H1 (cell line): ENCODE results near the gene RD3L. TPM values are rescaled to one million over a fixed set of nuclear protein-coding genes. Genes with fewer than 3 reads are reported as not detected.
A peak's percentile ranks its signal among the peaks of the same experiment; 100 is the strongest.

ENCODE experiments used
- CTCF ChIA-PET: fragments of 300-600 bp; sonication (Branson Sonifier 250); formaldehyde crosslinking; loops from one replicate; lab custom pipeline; 2021; ENCODE audit not compliant: partially characterized antibody; lab: Charles Lee
- POLR2A ChIA-PET: fragments of 300-600 bp; sonication (Branson Sonifier 250); formaldehyde crosslinking; loops from one replicate; lab custom pipeline; 2021; ENCODE audit warnings: inconsistent platforms; ENCODE audit not compliant: partially characterized antibody; lab: Charles Lee
- DNase-seq, 2 experiments: peaks; one replicate each; pipeline versions ENCODE4 v3.0.0 to v3.0.0-alpha.2; 2010 to 2022; ENCODE audit warnings: low spot score in 2 of 2, low read depth in 1 of 2, mixed read lengths in 1 of 2
- FAIRE-seq: peaks from 2 replicates; lab custom pipeline; 2011; peaks lifted over from hg19 to GRCh38; lab: Jason Lieb, UNC
- H2AFZ ChIP-seq: 2 replicates; pipeline ENCODE4 v1.8.1; 2012; ENCODE audit warnings: low read length, inconsistent platforms
- H2AK5ac ChIP-seq: 2 replicates; pipeline ENCODE4 v1.6.1; 2013; ENCODE audit warnings: low read depth, low read length
- H2BK120ac ChIP-seq: replicated peaks from 2 replicates; pipeline ENCODE3; 2013; ENCODE audit warnings: low read depth, low read length, inconsistent platforms
- H2BK12ac ChIP-seq: 2 replicates; pipeline ENCODE4 v1.6.1; 2013; ENCODE audit warnings: low read depth, low read length
- H2BK15ac ChIP-seq: 2 replicates; pipeline ENCODE4 v1.6.1; 2013; ENCODE audit warnings: low read length
- H2BK20ac ChIP-seq: 2 replicates; pipeline ENCODE4 v1.6.1; 2013; ENCODE audit warnings: low read length
- H2BK5ac ChIP-seq: 2 replicates; pipeline ENCODE4 v1.6.1; 2013; ENCODE audit warnings: low read depth, low read length
- H3K14ac ChIP-seq: 2 replicates; pipeline ENCODE4 v1.6.1; 2013; ENCODE audit warnings: inconsistent platforms; ENCODE audit not compliant: insufficient read length
- H3K18ac ChIP-seq: 2 replicates; pipeline ENCODE4 v1.6.1; 2013; ENCODE audit warnings: low read length; ENCODE audit errors: extremely low read depth
- H3K23ac ChIP-seq: 2 replicates; pipeline ENCODE4 v1.6.1; 2013; ENCODE audit warnings: inconsistent platforms; ENCODE audit not compliant: insufficient read length
- H3K23me2 ChIP-seq: 2 replicates; pipeline ENCODE4 v1.6.1; 2013; ENCODE audit warnings: low read depth, low read length
- H3K27ac ChIP-seq: 2 replicates; pipeline ENCODE4 v1.6.1; 2011; ENCODE audit warnings: low read depth, low read length, inconsistent platforms
- H3K27me3 ChIP-seq, 4 experiments: replicated peaks in 1 of 4; 1 replicate in 1 of 4; 2 replicates in 3 of 4; pipeline versions ENCODE4 v1.6.1 to v1.8.1; 2011 to 2013; ENCODE audit warnings: low read length in 3 of 4, mild to moderate bottlenecking in 3 of 4, inconsistent platforms in 2 of 4, mixed read lengths in 2 of 4, moderate library complexity in 1 of 4; ENCODE audit not compliant: control insufficient read depth in 3 of 4, insufficient read depth in 3 of 4; ENCODE audit errors: extremely low read depth in 1 of 4
- H3K36me3 ChIP-seq, 4 experiments: 2 replicates each; pipeline versions ENCODE4 v1.6.1 to v1.8.1; 2011 to 2013; ENCODE audit warnings: mild to moderate bottlenecking in 4 of 4, low read length in 3 of 4, moderate library complexity in 2 of 4, control low read depth in 1 of 4, inconsistent platforms in 1 of 4; ENCODE audit not compliant: insufficient read depth in 4 of 4, control insufficient read depth in 2 of 4
- H3K4ac ChIP-seq: replicated peaks from 2 replicates; pipeline ENCODE3; 2013; ENCODE audit warnings: low read length, low read depth, mixed read lengths, inconsistent platforms; ENCODE audit not compliant: insufficient read length
- H3K4me1 ChIP-seq, 4 experiments: replicated peaks in 1 of 4; 1 replicate in 1 of 4; 2 replicates in 3 of 4; pipeline versions ENCODE4 v1.6.1 to v1.8.1; 2011 to 2013; ENCODE audit warnings: low read length in 3 of 4, inconsistent platforms in 2 of 4, mixed read lengths in 1 of 4; ENCODE audit not compliant: insufficient read depth in 4 of 4, control insufficient read depth in 3 of 4
- H3K4me2 ChIP-seq, 2 experiments: 2 replicates each; pipeline versions ENCODE4 v1.6.1 to v1.8.1; 2011 to 2013; ENCODE audit warnings: low read depth in 2 of 2, low read length in 2 of 2, control low read depth in 1 of 2, inconsistent platforms in 1 of 2, mild to moderate bottlenecking in 1 of 2; ENCODE audit not compliant: insufficient read depth in 1 of 2
- H3K4me3 ChIP-seq, 4 experiments: fragments of 200-600, 300-600 bp in 1 of 4; sonication (generic), shearing (Covaris generic), sonication (Bioruptor Twin) in 1 of 4; 2 replicates each; pipeline versions ENCODE4 v1.5.1 to v1.8.1; 2011 to 2016; ENCODE audit warnings: low read length in 4 of 4, low read depth in 3 of 4, control low read depth in 2 of 4, inconsistent platforms in 2 of 4, mild to moderate bottlenecking in 2 of 4, mixed read lengths in 1 of 4, moderate library complexity in 1 of 4; ENCODE audit not compliant: insufficient read depth in 2 of 4; ENCODE audit errors: extremely low read depth in 1 of 4
- H3K56ac ChIP-seq: replicated peaks from 2 replicates; pipeline ENCODE3; 2013; ENCODE audit warnings: low read depth, mild to moderate bottlenecking, mixed read lengths, low read length, inconsistent platforms; ENCODE audit not compliant: insufficient read length
- H3K79me1 ChIP-seq: 2 replicates; pipeline ENCODE4 v1.6.1; 2013; ENCODE audit warnings: low read depth, low read length, control low read depth
- H3K79me2 ChIP-seq, 2 experiments: 2 replicates each; pipeline versions ENCODE4 v1.6.1 to v1.8.1; 2012 to 2013; ENCODE audit warnings: low read length in 2 of 2, mild to moderate bottlenecking in 2 of 2, inconsistent platforms in 1 of 2; ENCODE audit not compliant: insufficient read depth in 2 of 2, control insufficient read depth in 1 of 2
- H3K9ac ChIP-seq, 4 experiments: replicated peaks in 1 of 4; 1 replicate in 1 of 4; 2 replicates in 3 of 4; pipeline versions ENCODE4 v1.6.1 to v1.8.1; 2011 to 2013; ENCODE audit warnings: low read depth in 3 of 4, low read length in 3 of 4, control low read depth in 2 of 4, mild to moderate bottlenecking in 2 of 4, moderate library complexity in 2 of 4, inconsistent platforms in 1 of 4; ENCODE audit errors: extremely low read depth in 1 of 4
- H3K9me3 ChIP-seq, 2 experiments: 2 replicates each; pipeline versions ENCODE4 v1.6.1 to v1.8.1; 2012 to 2013; ENCODE audit warnings: mild to moderate bottlenecking in 2 of 2, moderate library complexity in 2 of 2, control low read depth in 1 of 2, inconsistent platforms in 1 of 2, low read depth in 1 of 2, low read length in 1 of 2, mixed read lengths in 1 of 2; ENCODE audit not compliant: insufficient read depth in 2 of 2
- H4K20me1 ChIP-seq, 2 experiments: replicated peaks in 1 of 2; 2 replicates each; pipeline versions ENCODE3 to v1.8.1; 2011 to 2013; ENCODE audit warnings: inconsistent platforms in 2 of 2, low read length in 2 of 2, mild to moderate bottlenecking in 1 of 2; ENCODE audit not compliant: insufficient read depth in 2 of 2, control insufficient read depth in 1 of 2
- H4K5ac ChIP-seq: 2 replicates; pipeline ENCODE4 v1.6.1; 2013; ENCODE audit warnings: low read length, low read depth, mixed read lengths, inconsistent platforms; ENCODE audit not compliant: insufficient read length
- H4K8ac ChIP-seq: 2 replicates; pipeline ENCODE4 v1.8.0; 2013; ENCODE audit warnings: mild to moderate bottlenecking, moderate library complexity, low read length, inconsistent platforms; ENCODE audit not compliant: insufficient read depth; ENCODE audit errors: extremely low read depth
- H4K91ac ChIP-seq: replicated peaks from 2 replicates; pipeline ENCODE3; 2013; ENCODE audit warnings: low read length, mixed read lengths, inconsistent platforms; ENCODE audit not compliant: insufficient read length
- CBX8 ChIP-seq: fragments of 300-800, 300-1000 bp; sonication (generic); IDR thresholded peaks from 2 replicates; pipeline ENCODE4 v1.7.1; 2016; ENCODE audit warnings: low read depth, low read length, borderline replicate concordance
- EZH2 ChIP-seq: fragments of 200-600 bp; sonication (generic); IDR thresholded peaks from 2 replicates; pipeline ENCODE4 v1.7.1; 2012; ENCODE audit warnings: low read depth, mild to moderate bottlenecking, moderate library complexity, low read length, inconsistent platforms; ENCODE audit not compliant: severe bottlenecking
- GABPA ChIP-seq: IDR thresholded peaks from 2 replicates; pipeline ENCODE4 v1.6.1; 2011; ENCODE audit warnings: mild to moderate bottlenecking, low read length, moderate library complexity, borderline replicate concordance; ENCODE audit not compliant: insufficient read depth
- JUN ChIP-seq: IDR thresholded peaks from 2 replicates; pipeline ENCODE4 v1.6.1; 2011; ENCODE audit warnings: low read depth, mild to moderate bottlenecking, improper control_type of control experiment, low read length
- SIRT6 ChIP-seq: IDR thresholded peaks from one replicate; pipeline ENCODE4 v1.7.1; 2012; ENCODE audit warnings: low read length, inconsistent platforms
- TAF7 ChIP-seq: optimal IDR thresholded peaks from 2 replicates; pipeline ENCODE3; 2011; ENCODE audit warnings: low read depth, mild to moderate bottlenecking, inconsistent platforms, low read length, moderate library complexity, borderline replicate concordance
- WGBS, 2 experiments: shearing (Covaris generic) in 1 of 2; methylation state at CpG; one replicate each; pipeline versions ENCODE4 v1.1.6 to v1.1.7; 2013 to 2015; ENCODE audit warnings: low lambda C conversion rate in 2 of 2, mixed read lengths in 2 of 2, inconsistent platforms in 1 of 2, low coverage in 1 of 2, missing lambda C conversion rate in 1 of 2; ENCODE audit not compliant: insufficient replicate concordance in 2 of 2, insufficient coverage in 1 of 2, insufficient read length in 1 of 2; ENCODE audit errors: extremely low coverage in 1 of 2, missing lambda C conversion rate in 1 of 2; 5-methylcytosine and 5-hydroxymethylcytosine counted together
- polyA plus RNA-seq, 7 experiments: library from polyadenylated mRNA; depleted of rRNA in 3 of 7; stranded (reverse) in 5 of 7; unstranded in 2 of 7; fragments of >200 nt in 5 of 7; fragments of 200-250 nt in 2 of 7; gene quantifications; 1 replicate in 5 of 7; 2 replicates in 1 of 7; 4 replicates in 1 of 7; pipeline versions ENCODE4 v1.2.1 to v1.2.3, GENCODE V29; 2011 to 2013; ENCODE audit warnings: missing spikeins in 2 of 7, mixed read lengths in 2 of 7
- total RNA-seq: library from RNA; stranded (reverse); fragmentation: NEBNext Ultra II Directional; extraction: Animal tissue kit (Norgen Biotek cat#: 25700); gene quantifications from 2 replicates; pipeline ENCODE4 v1.2.1, GENCODE V29; 2021

The RD3L gene
- total and polyA plus RNA-seq, 2 of the 8 experiments (the other 6 are each of a cell fraction or from before 2014, with no cell fraction given): not detected

GRCh38 chr14:103925316-103925715 is 17.0 kb downstream of the RD3L start:
- H3K9me3 ChIP-seq: peaks cover 0 to 5% of the 10 kb centered on the region in 2 experiments; a peak in 1 of 4 replicates
- ChIA-PET CTCF (interaction anchor here (0.6 to 3.4 kb wide), 6 partner anchors 12 to 167 kb away, joined by 3 to 11 read pairs (median 5); no protein-coding TSS in a partner anchor), POLR2A (no interaction called here)
- H2BK12ac ChIP-seq: no peak overlapping the region
- H4K5ac ChIP-seq: no peak overlapping the region
- no peak overlapping the region for H3K4me3 ChIP-seq
- H2BK120ac ChIP-seq: no peak overlapping the region
- WGBS, 2 experiments: 94% methylated on average over 5 of the region's 5 CpGs; no CpG with 5 or more reads in 1 of the 2 experiments
- H3K4ac ChIP-seq: no peak overlapping the region
- peaks cover 4% of the 10 kb centered on the region; the same call in 1 of the 2 replicates for H3K79me1 ChIP-seq
- H2AFZ ChIP-seq: 0 out of 2 replicates have a peak overlapping the region, but pooled peaks have one; percentile 41
- H3K23me2 ChIP-seq: peaks cover 4% of the 10 kb centered on the region
- no peak overlapping the region for H3K4me2 ChIP-seq
- no peaks in the 10 kb centered on the region for H4K20me1 ChIP-seq
- no peak overlapping the region for H3K56ac ChIP-seq
- no peak overlapping the region for H4K8ac ChIP-seq
- FAIRE-seq: no peak
- DNase-seq: no peak
- H4K91ac ChIP-seq: no peak overlapping the region
- H3K4me1 ChIP-seq: 0 out of 7 replicates have a peak, but pooled peaks cover 0 to 4% (median 0%) of the 10 kb centered on the region in 4 experiments
- H2BK5ac ChIP-seq: no peak overlapping the region
- H2BK15ac ChIP-seq: no peak overlapping the region
- no peak overlapping the region for H3K18ac ChIP-seq
- H3K9ac ChIP-seq: no peak overlapping the region
- H3K79me2 ChIP-seq: peaks cover 4 to 9% of the 10 kb centered on the region in 2 experiments; a peak in 3 of 4 replicates
- H2BK20ac ChIP-seq: no peak overlapping the region
- no peak overlapping the region for H2AK5ac ChIP-seq
- H3K23ac ChIP-seq: no peak overlapping the region
- no peaks in the 10 kb centered on the region for H3K27me3 ChIP-seq
- H3K36me3 ChIP-seq: no peaks in the 10 kb centered on the region
- H3K14ac ChIP-seq: no peak overlapping the region
- no peak overlapping the region for H3K27ac ChIP-seq
- TF ChIP-seq JUN (no peak), GABPA (no peak), SIRT6 (no peak), CBX8 (no peak), EZH2 (no peak), TAF7 (no peak)
